Right lobe of liver (tissue), 6 donors: Measurements from ENCODE around the gene RESF1. TPM values are rescaled to one million over a fixed set of nuclear protein-coding genes. Genes with fewer than 3 reads are reported as not detected.
A peak's percentile ranks its signal among the peaks of the same experiment; 100 is the strongest.

ENCODE experiments used
- ATAC-seq, 4 donors: fragments of 200-7000 bp; cut with Tn5 transposase; one replicate each; pipeline ENCODE4 v1.9.1; 2020; ENCODE audit warnings: mild to moderate bottlenecking in 4 of 4, moderate library complexity in 4 of 4
- DNase-seq, 3 donors: peaks; one replicate each; pipeline ENCODE4 v3.0.0-alpha.2; 2020
- H3K27ac ChIP-seq, 3 donors: fragments of 200-600 bp; one replicate each; pipeline ENCODE4 v1.8.0; 2022
- H3K27me3 ChIP-seq, 2 donors: fragments of 200-600 bp; one replicate each; pipeline ENCODE4 v1.8.0; 2022
- H3K36me3 ChIP-seq, 4 donors: fragments of 200-600 bp; sonication (generic) in 1 of 4; one replicate each; pipeline versions ENCODE4 v1.5.1 to v1.8.0; 2017 to 2022; ENCODE audit warnings: control low read depth in 1 of 4
- H3K4me1 ChIP-seq, 4 donors: fragments of 200-600 bp; sonication (generic) in 1 of 4; one replicate each; pipeline versions ENCODE4 v1.5.1 to v1.8.0; 2017 to 2022; ENCODE audit warnings: control low read depth in 1 of 4
- H3K4me3 ChIP-seq, 3 donors: fragments of 200-600 bp; one replicate each; pipeline ENCODE4 v1.8.0; 2022
- H3K9me3 ChIP-seq, 4 donors: fragments of 200-600 bp; sonication (generic) in 1 of 4; one replicate each; pipeline versions ENCODE4 v1.5.1 to v1.8.0; 2017 to 2022; ENCODE audit warnings: control low read depth in 1 of 4
- CTCF ChIP-seq, 4 donors: fragments of 200-600 bp in 3 of 4; fragments of 450-650 bp in 1 of 4; IDR thresholded peaks; one replicate each; pipeline versions ENCODE4 v1.5.1 to v1.8.0; 2016 to 2022; ENCODE audit warnings: antibody characterized with exemption in 4 of 4, mild to moderate bottlenecking in 2 of 4
- POLR2A ChIP-seq: fragments of 450-650 bp; IDR thresholded peaks from one replicate; pipeline ENCODE4 v1.6.1; 2017; ENCODE audit warnings: antibody characterized with exemption, mild to moderate bottlenecking
- WGBS: methylation state at CpG from one replicate; pipeline ENCODE4 v1.1.6; 2018; ENCODE audit warnings: low coverage, low lambda C conversion rate; ENCODE audit not compliant: insufficient coverage; ENCODE audit errors: missing lambda C conversion rate; 5-methylcytosine and 5-hydroxymethylcytosine counted together
- intact Hi-C, 2 donors: fragments of 100-400 bp; cut with DNase I; formaldehyde crosslinking; loops; one replicate each; pipeline versions ENCODE4 v1.11.2 to v1.14.1; 2022
- total RNA-seq, 6 experiments: library from RNA; depleted of rRNA in 2 of 6; stranded (reverse); fragments of >200 nt in 2 of 6; fragmentation: NEBNext Ultra II Directional in 3 of 6; extraction: Animal tissue kit (Norgen Biotek cat#: 25700) in 3 of 6; gene quantifications; one replicate each; pipeline versions ENCODE4 v1.1.0 to v1.2.4, GENCODE V29; 2016 to 2023
- donor health status: DM: no; HTN: yes; CAD: no.
- donor health status: DM: no; HTN: no; CAD: no.
- donor health status: DM: no; HTN: no; CAD: no.
- donor health status: DM: no; HTN: yes; CAD: no.
- donor health status: DM: no; HTN: yes; CAD: no.

The RESF1 gene
- total RNA-seq, 6 experiments from 2014 or later, result 24.0 to 62.5 (median 42.8) TPM

- WGBS, result 88% methylated on average over 3 of the region's 3 CpGs
- ATAC-seq, result no peak
- no peak for DNase-seq
- H3K9me3 ChIP-seq, result no peaks in the 10 kb centered on the region
- no peak overlapping the region for H3K4me3 ChIP-seq
- intact Hi-C loops, result no loop called here
- no peaks in the 10 kb centered on the region for H3K27me3 ChIP-seq
- H3K36me3 ChIP-seq, result peaks cover 0 to 17% (median 5%) of the 10 kb centered on the region in 4 donors
- TF ChIP-seq CTCF (IDR thresholded peaks at IDR 0.05) (no peak), POLR2A (no peak)
- peaks cover 0 to 54% (median 22%) of the 10 kb centered on the region in 4 donors for H3K4me1 ChIP-seq
- no peak overlapping the region for H3K27ac ChIP-seq
Observed at GRCh38 chr12:31964280-31964679, 5.1 kb downstream of the RESF1 start.

GRCh38 chr12:31965090-31965489 lies 5.9 kb downstream of the RESF1 start:
- 82% methylated on average over 8 of the region's 9 CpGs for WGBS
- Histone ChIP-seq H3K27ac (no peak overlapping the region), H3K9me3 (no peaks in the 10 kb centered on the region), H3K4me3 (no peak overlapping the region), H3K36me3 (peaks cover 0 to 18% (median 6%) of the 10 kb centered on the region in 4 donors), H3K27me3 (no peaks in the 10 kb centered on the region), H3K4me1 (peaks cover 0 to 54% (median 22%) of the 10 kb centered on the region in 4 donors)
- TF ChIP-seq CTCF (IDR thresholded peaks at IDR 0.05), result no peak
- TF ChIP-seq POLR2A, result no peak
- intact Hi-C loops, result no loop called here
- no peak for ATAC-seq
- no peak for DNase-seq

GRCh38 chr12:31966558-31967205 lies 7.5 kb downstream of the RESF1 start:
- Histone ChIP-seq H3K36me3 (peaks cover 0 to 34% (median 13%) of the 10 kb centered on the region in 4 donors), H3K9me3 (no peaks in the 10 kb centered on the region), H3K4me1 (peaks cover 0 to 42% (median 18%) of the 10 kb centered on the region in 4 donors), H3K27me3 (no peaks in the 10 kb centered on the region), H3K4me3 (no peak overlapping the region), H3K27ac (peak overlapping the region; percentile 34 to 42 (median 42))
- intact Hi-C loops, result no loop called here
- DNase-seq, result no peak
- ATAC-seq, result peak; percentile 69 to 82 (median 78)
- 33% methylated on average over 5 of the region's 5 CpGs for WGBS
- TF ChIP-seq CTCF (IDR thresholded peaks at IDR 0.05), result no peak
- TF ChIP-seq POLR2A, result peak; percentile 36

GRCh38 chr12:31967539-31967938 lies 8.3 kb downstream of the RESF1 start:
- Histone ChIP-seq H3K27me3 (no peaks in the 10 kb centered on the region), H3K4me1 (peaks cover 0 to 34% (median 15%) of the 10 kb centered on the region in 4 donors), H3K9me3 (no peaks in the 10 kb centered on the region), H3K4me3 (no peak overlapping the region), H3K27ac (peak overlapping the region in 2 of 3 donors; percentile 34 to 42), H3K36me3 (peaks cover 0 to 35% (median 15%) of the 10 kb centered on the region in 4 donors)
- ATAC-seq (peak; percentile 63 to 74 (median 68)), DNase-seq (peak; percentile 58 to 73 (median 65))
- no peak for TF ChIP-seq POLR2A
- no peak for TF ChIP-seq CTCF (IDR thresholded peaks at IDR 0.05)
- intact Hi-C loops, result no loop called here
- WGBS, result 33% methylated on average over 7 of the region's 7 CpGs
